Adrenal gland (tissue), 5 donors: ENCODE data around the gene FBXL17.

Experiments
- POLR2A ChIP-seq, 2 donors: fragments of 450-650 bp; IDR thresholded peaks; one replicate each; pipeline ENCODE4 v1.6.1; 2017; ENCODE audit warnings: antibody characterized with exemption in 2 of 2, mild to moderate bottlenecking in 2 of 2, moderate library complexity in 1 of 2
- TF ChIP-seq, protein P1 (sequence below), 6 experiments: fragments of 450-650 bp in 4 of 6; fragments of 200-600 bp in 2 of 6; sonication (generic) in 1 of 6; IDR thresholded peaks; 1 replicate in 5 of 6; 2 replicates in 1 of 6; pipeline versions ENCODE4 v1.5.1 to v1.8.0; 2016 to 2021; ENCODE audit warnings: antibody characterized with exemption in 6 of 6, mild to moderate bottlenecking in 2 of 6, moderate library complexity in 1 of 6
- donor health status: DM: no; HTN: no; CAD: no.

DNA sequence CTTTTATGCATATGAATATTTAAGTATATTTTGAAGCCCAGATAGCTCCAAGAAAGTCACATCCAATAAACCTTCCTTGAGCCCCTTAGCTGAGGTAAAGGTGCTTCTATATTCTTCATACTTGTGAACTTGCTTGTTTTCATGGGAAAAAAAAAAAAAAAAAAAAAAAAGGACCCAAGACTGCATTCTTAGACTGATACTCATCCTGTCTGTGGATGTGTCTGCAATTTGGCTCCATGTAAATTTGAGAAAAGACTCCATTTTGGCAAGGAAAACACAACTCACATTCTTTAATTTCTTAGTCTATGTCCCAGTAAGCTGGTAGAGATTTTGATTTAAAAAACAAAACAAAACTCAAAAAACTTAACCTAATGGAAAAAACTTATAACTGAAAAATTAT, 238.3 kb downstream of the FBXL17 start:
- TF ChIP-seq, protein P1, sequence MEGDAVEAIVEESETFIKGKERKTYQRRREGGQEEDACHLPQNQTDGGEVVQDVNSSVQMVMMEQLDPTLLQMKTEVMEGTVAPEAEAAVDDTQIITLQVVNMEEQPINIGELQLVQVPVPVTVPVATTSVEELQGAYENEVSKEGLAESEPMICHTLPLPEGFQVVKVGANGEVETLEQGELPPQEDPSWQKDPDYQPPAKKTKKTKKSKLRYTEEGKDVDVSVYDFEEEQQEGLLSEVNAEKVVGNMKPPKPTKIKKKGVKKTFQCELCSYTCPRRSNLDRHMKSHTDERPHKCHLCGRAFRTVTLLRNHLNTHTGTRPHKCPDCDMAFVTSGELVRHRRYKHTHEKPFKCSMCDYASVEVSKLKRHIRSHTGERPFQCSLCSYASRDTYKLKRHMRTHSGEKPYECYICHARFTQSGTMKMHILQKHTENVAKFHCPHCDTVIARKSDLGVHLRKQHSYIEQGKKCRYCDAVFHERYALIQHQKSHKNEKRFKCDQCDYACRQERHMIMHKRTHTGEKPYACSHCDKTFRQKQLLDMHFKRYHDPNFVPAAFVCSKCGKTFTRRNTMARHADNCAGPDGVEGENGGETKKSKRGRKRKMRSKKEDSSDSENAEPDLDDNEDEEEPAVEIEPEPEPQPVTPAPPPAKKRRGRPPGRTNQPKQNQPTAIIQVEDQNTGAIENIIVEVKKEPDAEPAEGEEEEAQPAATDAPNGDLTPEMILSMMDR (IDR thresholded peaks at IDR 0.05): no peak
- TF ChIP-seq POLR2A (IDR thresholded peaks at IDR 0.05): no peak
